GM19463 (cell line): ENCODE results near the gene RNF31.
"Not testable (repeated sequence)": the region's sequence is repeated elsewhere in the genome, so short reads cannot be mapped to it uniquely, and the experiment has no call there.

ENCODE experiments used
- ATAC-seq: cut with Tn5 transposase; IDR thresholded peaks from one replicate; pipeline ENCODE4 v1.9.1; 2021; ENCODE audit warnings: mild to moderate bottlenecking, moderate library complexity; ENCODE audit not compliant: unreplicated experiment

Gene RNF31

GRCh38 chr14:24197056-24197450, 49.8 kb downstream of the RNF31 start:
- ATAC-seq, result no peak

DNA sequence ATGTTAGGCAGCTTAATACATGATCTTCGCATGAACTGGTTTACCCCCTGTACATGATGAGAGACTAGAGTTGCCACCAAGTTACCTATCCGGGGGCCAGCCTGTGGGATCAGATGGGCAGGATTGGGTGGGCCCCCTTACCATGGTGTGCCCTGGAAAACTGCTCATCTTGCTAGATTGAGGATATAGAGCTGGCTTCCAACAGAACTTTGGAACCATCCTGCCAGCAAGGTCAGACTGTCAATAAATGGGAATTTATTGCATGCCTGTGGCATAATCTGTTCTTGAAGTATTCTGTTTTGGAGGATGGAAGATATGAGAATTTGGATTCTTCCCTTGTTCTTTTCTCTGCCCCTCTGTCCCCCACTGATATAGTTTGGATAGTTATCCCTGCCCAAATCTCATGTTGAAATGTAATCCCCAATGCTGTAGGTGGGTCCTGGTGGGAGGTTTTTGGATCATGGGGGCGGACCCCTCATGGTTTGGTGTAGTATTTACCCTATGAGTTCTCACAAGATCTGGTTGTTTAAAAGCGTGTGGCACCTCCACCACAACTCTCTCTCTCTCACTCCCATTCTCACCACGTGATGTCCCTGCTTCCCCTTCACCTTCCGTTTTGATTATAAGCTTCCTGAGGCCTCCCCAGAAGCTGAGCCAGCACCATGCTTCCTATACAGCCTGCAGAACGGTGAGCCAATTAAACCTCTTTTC, 51.7 kb downstream of the RNF31 start:
- ATAC-seq, result no peak

DNA sequence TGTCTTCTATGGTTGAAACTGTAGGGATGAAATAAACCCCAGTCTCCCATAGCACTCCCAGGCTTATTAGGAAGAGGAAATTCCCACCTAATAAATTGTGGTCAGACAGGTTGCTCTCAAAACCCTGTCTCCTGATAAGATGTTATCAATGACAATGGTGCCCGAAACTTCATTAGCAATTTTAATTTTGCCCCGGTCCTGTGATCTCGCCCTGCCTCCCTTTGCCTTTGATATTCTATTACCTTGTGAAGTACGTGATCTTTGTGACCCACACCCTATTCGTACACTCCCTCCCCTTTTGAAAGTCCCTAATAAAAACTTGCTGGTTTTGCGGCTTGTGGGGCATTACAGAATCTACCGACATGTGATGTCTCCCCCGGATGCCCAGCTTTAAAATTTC, 55.2 kb downstream of the RNF31 start:
- ATAC-seq, result not testable (repeated sequence)

DNA sequence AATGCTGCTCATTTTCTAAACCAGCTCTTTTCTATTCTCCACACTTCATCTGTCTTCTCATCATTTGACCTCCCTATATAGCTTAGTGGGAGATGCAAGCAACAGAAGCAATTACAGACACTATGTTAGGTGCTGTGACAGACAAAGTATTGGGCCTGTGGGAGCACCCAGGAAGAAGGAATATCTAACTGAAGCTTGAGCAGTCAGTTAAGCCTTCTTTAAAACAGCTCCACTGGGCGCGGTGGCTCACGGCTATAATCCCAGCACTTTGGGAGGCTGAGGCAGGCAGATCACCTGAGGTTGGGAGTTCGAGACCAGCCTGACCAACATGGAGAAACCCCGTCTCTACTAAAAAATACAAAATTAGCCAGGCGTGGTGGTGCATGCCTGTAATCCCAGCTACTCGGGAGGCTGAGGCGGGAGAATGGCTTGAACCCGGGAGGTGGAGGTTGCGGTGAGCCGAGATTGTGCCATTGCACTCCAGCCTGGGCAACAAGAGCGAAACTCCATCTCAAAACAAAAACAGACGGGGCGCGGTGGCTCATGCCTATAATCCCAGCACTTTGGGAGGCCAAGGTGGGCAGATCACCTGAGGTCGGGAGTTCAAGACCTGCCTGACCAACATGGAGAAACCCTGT, 56.1 kb downstream of the RNF31 start:
- ATAC-seq, result not testable (repeated sequence)

DNA sequence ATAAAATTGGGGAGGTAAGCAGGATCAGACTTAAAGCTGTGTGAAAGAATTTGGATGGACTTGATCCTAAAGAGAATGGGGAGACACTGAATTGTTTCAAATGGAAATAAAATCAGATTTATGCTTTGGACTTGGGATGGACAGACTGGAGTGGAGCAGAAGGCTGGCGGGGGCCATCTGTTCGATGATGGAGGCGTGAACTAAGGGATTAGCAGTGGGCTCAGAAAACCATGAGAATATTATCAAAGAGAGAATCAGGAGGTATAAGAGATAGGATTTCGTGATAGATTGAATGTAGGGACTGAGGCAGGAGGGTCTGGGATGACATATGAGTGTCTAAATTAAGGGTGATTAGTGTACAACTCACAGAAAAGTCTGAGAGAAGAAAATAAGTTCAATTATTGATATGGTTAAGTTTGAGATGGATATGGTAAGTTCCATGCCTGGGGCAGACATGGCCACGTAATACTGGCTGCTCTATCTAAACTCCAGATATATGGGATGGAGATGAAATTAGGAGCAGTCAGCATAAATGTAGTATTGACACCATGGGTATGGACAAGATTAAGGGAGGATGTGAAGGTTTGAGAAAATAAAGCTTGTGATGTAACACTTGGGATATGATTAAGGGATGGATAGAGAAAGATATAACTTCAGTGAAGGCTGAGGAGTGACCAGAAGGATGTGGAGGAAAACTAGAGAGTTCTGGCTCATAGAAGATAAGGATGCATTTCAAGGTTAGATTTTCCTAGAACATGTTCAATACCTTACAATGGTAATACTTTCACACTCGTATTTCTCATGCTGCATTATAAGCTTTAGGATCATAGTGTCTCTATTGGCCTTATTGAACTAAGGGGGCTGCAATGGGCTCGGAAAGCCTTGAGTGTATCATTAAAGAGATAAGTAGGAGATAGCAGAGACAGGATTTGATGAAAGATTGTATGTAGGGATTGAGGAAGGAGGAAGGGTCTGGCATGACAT, 57.2 kb downstream of the RNF31 start:
- no peak for ATAC-seq

- ATAC-seq, result no peak
Observed at GRCh38 chr14:24206260-24207103, 59.2 kb downstream of the RNF31 start.

- no peak for ATAC-seq
Observed at GRCh38 chr14:24207104-24207551, 59.8 kb downstream of the RNF31 start.

DNA sequence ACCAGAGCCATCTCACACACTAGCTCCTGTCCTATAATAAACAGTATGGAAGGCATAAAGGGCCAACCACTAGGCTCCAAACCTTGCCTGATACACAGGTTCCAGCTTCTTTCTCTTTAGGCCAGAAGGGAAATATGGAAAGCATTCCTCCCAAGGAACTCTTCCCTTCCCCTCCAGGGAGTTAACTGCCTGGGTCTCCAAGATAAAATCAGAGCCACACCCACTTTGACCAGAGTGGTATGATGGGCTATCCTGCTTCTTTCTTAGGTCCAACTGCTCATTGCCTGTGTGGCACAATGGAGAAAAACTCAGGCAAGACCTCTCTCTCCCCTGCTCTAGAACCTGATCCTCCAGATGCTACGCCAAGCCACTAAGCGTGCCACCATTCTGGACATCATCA, 60.3 kb downstream of the RNF31 start:
- ATAC-seq, result no peak
